Measurements from ENCODE around the gene CACNG4. TPM values are rescaled to one million over a fixed set of nuclear protein-coding genes. Genes with fewer than 3 reads are reported as not detected.

CACNG4 gene
- polyA plus RNA-seq, 4 donors = 3.3 to 5.3 (median 4.1) TPM

DNA sequence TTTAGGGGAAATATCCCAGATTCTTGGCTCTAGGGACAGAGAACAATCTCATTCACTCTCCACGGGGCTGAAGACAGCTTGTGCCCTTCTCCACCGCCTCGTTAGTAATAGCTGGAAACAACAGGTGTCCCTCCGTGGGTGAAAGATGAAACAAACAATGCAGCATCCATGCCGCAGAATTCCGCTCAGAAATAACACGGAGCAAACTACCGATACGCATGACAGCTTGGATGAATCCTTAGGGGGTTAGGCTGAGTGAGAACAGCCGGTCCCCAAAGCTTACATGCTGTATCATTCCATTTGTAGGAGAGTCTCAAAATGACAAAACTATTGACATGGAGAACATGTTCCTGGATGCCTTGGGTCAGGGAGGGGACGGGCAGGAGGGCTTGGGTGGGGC, 50.5 kb downstream of the CACNG4 start:
- no peak for DNase-seq (ENCODE audit: low read depth in 4 of 4, low spot score in 2 of 4)

- no peak for DNase-seq (ENCODE audit: low read depth in 4 of 4, low spot score in 2 of 4)
Observed at GRCh38 chr17:67016039-67016762, 51.7 kb downstream of the CACNG4 start.

DNA sequence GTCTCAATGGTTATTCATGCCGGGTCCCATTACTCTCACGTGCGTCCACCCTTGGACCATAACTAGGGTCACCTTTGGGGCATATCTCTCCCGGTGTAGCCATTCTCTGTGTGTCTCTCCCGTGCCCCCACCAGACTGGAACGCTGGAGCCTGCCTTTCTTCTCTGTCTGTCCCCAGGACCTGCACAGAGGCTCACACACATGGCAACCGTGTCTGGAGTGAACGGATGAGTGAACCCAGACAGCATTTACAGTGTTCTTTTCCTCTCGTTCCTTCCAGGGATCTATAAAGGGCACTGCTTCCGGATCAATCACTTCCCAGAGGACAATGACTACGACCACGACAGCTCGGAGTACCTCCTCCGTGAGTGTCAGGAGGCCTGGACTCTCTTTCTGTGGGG, 53.4 kb downstream of the CACNG4 start:
- no peak for DNase-seq (ENCODE audit: low read depth in 4 of 4, low spot score in 2 of 4)

DNA sequence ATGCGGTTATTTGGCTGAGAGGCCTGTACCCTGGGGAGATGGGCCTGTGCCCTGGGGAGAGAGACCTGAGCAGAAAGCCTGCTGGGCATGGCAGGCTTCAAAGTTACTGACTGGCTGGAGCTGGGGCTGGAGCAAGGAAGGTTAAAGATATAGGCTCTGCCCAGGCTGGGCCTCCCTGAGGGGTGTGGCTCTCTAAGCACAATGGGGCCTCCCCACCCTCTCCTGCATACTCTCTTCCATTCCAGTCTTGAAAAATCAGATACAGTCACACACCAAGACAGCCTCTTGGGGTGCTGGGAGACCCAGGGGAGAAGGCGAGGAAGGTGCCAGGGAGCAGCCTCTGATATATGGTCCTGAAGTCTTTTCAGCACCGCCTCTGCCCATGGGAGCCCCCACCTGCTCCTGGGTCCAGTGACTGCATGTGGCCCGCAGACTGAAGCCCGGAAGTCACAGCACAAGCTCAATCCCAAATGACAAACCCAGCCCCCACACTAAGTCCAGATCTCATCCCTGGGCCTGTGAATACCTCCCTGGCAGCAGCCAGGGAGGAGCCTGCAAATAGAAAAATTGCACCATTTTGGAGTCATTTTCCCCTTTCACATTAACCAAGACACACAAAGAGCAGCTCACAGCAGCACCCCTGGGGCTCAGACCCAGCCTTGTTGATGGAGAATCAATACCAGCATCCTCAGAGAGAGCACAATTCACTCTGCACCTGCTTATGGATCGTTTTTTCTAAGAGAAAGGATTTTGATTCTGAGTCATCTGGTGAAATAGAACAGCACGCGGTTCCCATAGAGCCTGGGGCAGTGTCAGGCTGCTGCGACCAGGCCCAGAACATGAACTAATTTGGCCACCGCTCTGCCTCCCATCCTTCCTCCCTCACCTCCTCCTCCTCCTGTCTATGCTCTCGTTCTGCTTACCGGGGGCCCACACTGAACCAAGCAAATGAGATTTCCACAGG, 54.2 kb downstream of the CACNG4 start:
- no peak for DNase-seq (ENCODE audit: low read depth in 4 of 4, low spot score in 2 of 4)

DNA sequence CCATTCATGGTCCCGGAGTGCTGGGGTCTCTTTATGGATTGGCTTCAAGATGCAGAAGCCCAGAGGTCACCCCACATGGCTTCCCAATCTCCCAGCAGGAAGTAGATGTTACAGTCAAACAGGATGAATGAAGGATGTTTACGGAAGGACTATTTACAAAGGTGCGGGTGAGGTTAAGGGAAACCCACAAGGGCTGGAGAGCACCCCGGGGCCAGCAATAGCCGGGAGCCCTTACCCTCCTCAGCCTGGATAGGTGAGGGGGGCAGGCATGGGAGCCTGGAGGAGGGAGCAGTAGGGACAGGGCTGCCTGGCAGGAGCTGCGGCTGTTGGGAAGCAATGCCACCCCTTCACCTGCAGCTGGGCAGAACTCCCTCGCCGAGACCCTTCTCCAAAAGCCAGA, 55.3 kb downstream of the CACNG4 start:
- no peak for DNase-seq (ENCODE audit: low read depth in 4 of 4, low spot score in 2 of 4)

DNA sequence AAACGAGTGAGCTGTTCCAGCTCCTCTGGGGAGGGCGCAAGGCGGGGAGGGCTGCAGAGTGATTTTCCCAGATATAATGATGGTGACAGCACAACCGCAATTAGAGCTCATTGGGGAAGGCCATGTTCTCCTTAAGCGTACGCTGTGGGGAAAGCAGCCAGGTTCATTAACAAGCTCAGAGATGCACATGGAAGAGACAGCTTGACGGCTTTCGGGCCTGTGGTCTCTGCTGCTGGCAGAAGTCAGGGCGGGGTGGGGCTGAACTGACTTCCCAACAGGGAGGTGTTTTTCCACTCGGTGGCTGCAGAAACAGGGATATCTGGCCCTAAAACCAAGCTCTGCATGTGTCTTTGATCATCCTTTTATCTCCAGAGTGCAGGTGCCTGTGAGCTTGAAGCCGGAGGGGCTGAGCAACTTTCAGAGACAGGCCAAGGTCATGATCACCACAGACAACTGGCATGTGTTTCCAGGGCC, 55.8 kb downstream of the CACNG4 start:
- DNase-seq (ENCODE audit: low read depth in 4 of 4, low spot score in 2 of 4) = no peak

DNA sequence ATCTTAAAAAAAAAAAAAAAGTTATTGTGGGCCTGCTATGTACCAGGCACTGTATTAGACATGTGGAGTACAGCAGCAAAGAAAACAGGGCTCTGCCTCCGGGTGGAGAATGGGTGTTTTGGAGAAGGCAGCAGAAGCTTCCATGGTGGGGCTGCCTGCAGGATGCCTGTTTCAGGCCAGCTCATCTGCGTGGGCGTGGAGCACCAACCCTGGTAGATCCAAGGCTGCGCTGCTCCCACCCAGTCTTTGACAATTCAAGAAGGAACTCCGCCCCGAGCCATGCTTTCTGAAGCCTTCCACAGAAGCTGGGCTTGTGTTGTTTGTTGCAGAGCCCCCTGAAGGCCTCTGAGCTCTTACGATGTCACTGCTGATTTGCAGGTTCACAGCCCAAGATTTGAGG, 56.7 kb downstream of the CACNG4 start:
- no peak for DNase-seq (ENCODE audit: low read depth in 4 of 4, low spot score in 2 of 4)

DNA sequence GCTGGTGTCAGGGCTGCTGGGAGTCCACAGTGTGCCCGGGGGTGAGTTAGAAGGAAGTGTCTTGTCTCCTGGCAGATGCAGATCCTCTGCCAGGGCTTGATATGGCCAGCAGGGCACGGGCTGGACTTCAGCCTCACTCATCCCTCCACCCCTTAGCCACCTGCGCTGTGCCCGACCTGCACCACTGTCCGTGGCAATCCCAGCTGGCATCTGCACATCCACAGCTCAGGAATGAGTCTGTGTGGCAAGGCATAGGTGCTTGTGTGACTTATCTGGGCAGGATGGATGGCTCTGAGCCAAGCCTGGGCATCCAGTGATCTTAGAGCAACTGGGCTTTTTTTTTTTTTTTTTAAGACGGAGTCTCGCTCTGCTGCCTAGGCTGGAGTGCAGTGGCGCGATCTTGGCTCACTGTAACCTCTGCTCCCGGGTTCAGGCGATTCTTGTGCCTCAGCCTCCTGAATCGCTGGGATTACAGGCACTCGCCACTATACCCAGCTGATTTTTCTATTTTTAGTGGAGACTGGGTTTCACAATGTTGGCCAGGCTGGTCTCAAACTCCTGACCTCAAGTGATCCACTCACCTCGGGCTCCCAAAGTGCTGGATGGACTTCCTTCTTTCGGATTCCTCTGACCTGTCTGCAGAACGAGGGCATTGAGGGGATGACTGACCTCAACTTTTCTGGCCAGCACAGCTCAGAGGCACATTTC, 57.4 kb downstream of the CACNG4 start:
- DNase-seq (ENCODE audit: low read depth in 4 of 4, low spot score in 2 of 4) = no peak

- DNase-seq (ENCODE audit: low read depth in 4 of 4, low spot score in 2 of 4) = no peak
Observed at GRCh38 chr17:67022451-67022810, 57.9 kb downstream of the CACNG4 start.

GRCh38 chr17:67024736-67025135, 60.2 kb downstream of the CACNG4 start:
- DNase-seq (ENCODE audit: low read depth in 4 of 4, low spot score in 2 of 4) = no peak

DNA sequence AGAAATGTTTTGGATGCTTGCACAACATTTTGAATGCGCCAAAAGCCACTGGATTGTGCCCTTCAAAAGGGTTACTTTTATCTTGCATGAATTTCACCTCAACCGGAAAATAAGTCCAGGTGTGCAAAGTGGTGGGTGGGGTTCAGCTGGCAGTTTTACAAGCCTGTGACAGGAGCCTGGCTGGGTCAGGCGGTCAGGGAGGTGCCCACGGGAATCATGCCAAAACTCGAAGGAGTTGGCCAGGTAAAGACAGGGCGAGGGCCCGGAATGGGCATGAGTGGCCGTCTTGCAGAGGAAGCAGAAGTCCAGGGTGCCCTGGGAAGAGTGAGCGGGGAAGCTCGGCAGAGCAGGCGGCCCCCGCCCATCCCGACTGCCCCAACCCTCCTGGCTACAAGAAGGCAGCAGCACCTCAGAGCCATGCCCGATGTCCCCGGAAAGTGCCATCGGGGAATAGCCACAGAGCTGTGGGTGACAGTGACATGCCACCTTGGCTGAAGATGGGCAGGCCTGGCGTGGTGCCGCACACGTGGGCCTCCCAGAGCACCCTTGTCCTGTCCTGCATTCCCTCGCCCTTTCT, 60.8 kb downstream of the CACNG4 start:
- DNase-seq (ENCODE audit: low read depth in 4 of 4, low spot score in 2 of 4) = no peak

GRCh38 chr17:67026341-67026740, 61.8 kb downstream of the CACNG4 start:
- no peak for DNase-seq (ENCODE audit: low read depth in 4 of 4, low spot score in 2 of 4)

DNA sequence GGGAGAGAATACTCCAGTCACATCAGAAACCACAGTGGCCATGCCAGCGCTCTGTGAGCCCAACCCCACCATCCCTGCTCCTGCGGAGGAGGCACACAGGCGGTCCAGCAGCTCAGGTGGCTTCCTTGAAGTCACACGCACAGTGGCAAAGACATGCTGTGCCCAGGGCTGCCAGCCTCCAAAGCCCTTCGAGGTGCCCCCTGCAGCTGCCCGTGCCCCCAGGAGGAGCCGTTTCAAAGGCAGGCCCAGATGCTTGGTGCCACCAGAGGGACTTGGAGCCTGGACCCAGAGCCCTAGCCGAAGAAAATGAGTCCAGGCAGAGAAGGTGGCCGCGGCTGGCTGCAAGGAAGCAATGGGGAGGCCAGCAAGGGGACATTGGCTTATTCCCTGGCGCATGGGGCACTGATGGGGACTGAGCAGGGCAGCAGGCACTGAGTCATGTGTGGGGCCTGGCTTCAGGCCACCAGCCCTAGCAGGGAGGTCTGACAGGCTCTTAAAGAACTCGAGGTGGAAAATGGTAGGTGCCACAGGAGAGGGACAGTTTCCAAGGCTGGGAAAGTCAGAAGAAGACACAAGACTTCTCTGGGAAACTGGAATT, 62.6 kb downstream of the CACNG4 start:
- DNase-seq (ENCODE audit: low read depth in 4 of 4, low spot score in 2 of 4) = no peak

- no peak for DNase-seq (ENCODE audit: low read depth in 4 of 4, low spot score in 2 of 4)
Observed at GRCh38 chr17:67030641-67031040, 66.1 kb downstream of the CACNG4 start.

DNA sequence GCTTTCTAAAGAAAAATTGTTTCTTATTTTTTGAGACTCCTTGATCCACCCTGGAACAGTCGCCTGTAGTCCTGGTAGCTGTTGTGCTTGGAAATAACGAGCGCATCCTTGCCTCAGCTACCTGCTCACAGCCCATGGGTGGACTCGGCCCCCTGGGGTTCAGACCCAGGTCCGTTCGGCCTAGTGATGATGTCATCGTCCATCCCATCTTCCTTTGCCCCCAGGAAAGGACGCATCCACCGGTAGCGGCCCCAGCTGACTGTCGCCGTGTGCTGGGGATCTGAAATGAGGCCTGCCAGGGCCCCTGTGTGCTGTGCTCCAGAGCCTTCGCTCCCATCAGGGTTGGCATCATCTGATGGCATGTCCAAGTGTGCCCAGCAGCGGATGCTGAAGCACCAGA, 67.9 kb downstream of the CACNG4 start:
- DNase-seq (ENCODE audit: low read depth in 4 of 4, low spot score in 2 of 4) = no peak

DNA sequence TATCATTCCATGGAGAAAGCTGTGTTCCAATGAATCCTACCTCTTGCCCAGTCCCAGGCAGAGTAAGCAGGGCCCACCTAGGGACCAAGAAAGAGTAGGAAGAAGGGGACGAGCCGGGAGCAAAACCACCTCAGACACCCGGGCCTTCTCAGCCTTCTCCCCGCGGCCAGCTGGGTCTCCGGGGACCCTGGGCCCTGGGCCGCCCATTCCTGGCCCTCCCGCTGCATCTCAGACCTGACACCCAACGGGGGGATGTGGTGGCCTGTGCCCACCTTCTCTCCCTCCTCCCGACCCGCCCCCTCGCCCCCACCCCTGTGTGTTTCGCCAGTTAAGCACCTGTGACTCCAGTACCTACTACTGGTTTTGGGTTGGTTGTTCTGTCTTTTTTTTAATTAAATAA, 68.5 kb downstream of the CACNG4 start:
- no peak for DNase-seq (ENCODE audit: low read depth in 4 of 4, low spot score in 2 of 4)

- no peak for DNase-seq (ENCODE audit: low read depth in 4 of 4, low spot score in 2 of 4)
Observed at GRCh38 chr17:67033613-67034012, 69.1 kb downstream of the CACNG4 start.

DNA sequence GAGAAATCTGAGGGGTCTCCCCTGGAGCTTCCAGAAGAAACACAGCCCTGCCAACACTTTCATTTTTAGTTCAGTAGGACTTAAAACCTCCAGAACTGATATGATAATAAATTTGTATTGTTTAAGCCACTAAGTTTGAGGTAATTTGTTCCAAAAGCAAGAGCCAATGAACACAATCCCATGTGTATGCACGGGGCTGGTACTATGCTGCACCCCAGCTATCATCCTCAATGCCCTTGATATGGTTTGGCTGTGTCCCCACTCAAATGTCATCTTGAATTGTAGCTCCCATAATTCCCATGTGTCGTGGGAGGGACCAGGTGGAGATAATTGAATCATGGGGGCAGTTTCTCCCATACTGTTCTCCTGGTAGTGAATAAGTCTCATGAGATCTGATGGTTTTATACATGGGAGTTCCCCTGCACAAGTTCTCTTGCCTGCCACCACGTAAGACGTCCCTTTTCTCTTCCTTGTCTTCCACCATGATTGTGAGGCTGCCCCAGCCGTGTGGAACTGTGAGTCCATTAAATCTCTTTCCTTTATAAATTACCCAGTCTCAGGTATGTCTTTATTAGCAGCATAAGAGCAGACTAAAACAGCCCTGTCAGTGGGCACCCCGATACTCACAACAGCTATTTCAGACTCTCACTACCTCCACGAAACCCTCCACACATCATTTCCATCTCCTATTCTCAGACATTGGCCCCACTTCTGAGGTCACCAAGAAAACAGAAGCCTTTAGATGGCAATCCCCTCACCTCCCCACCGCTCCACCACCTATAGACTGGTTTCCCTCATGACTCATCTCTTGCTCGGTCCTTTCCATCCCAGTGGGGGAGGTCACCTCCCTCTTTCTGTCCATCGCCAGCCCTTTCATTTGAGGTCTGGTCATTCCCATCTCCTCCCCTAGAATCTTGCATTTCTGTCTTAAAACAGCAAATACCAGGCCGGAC, 70.9 kb downstream of the CACNG4 start:
- DNase-seq (ENCODE audit: low read depth in 4 of 4, low spot score in 2 of 4) = no peak

GRCh38 chr17:67038861-67039365, 74.4 kb downstream of the CACNG4 start:
- DNase-seq (ENCODE audit: low read depth in 4 of 4, low spot score in 2 of 4) = no peak

Data from left renal cortex interstitium (tissue), 4 donors.